ENCODE results near the gene STUB1. TPM values are rescaled to one million over a fixed set of nuclear protein-coding genes. Genes with fewer than 3 reads are reported as not detected.

STUB1 gene
- total and polyA plus RNA-seq, 5 donors: 114 to 126 (median 119) TPM

DNA sequence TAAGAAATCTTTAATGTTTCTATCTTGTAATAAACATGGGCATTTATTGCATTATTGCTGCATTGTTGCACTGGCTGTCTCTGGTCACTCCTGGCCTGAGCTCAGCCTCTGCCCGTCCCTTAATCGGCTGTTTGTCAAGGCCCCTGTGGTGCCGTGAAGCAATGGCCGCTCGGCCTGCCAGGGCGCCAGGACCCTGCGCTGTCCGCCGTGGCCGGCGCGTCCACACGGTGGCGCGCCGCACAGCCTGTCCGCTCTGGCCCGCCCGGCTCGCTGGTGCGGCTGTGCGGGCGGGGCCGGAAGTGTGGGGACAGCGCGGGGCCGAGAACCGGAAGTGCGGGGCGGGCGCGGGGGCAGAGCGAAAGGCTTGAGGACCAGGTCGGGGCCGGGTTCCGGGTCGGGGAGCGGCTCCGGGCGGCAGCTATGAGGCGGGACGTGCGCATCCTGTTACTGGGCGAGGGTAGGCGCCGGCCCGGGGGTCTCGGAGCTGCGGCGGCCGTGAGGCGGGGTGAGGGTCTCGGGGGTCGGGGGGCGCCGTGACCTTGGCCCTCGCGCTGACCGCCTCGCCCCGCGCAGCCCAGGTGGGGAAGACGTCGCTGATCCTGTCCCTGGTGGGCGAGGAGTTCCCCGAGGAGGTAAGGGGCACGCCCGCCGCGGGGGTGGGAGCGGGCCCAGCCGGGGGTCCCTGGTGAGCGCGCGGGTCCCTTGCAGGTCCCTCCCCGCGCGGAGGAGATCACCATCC lies 12.3 kb upstream of the STUB1 start, which contains the start of gene RHOT2:
Gene RHOT2 (plus strand): TSS at position 353 of the 739 bp plus-strand sequence. CDS start 68 bp downstream, at position 421.
- Histone ChIP-seq H3K4me1 (ENCODE audit: control insufficient read depth, insufficient read depth, low read length) (peaks cover 3% of the 10 kb centered on the region), H3K27ac (ENCODE audit: low read length) (peak within 1 kb of the TSS; percentile 58), H3K4me3 (ENCODE audit: low read length) (peak within 1 kb of the TSS; percentile 89), H3K27me3 (ENCODE audit: control insufficient read depth, insufficient read depth) (no peaks in the 10 kb centered on the region), H3K9me3 (ENCODE audit: control insufficient read depth, low read length) (no peaks in the 10 kb centered on the region)
- intact Hi-C loops (cut with DNase I): loop anchor here in 2 of 4 donors (10.0 kb wide), 2 partner anchors 83 to 273 kb away; partner anchors contain the start of gene NME4 (in 1 of the 2)
- DNase-seq (peak; percentile 94 to 98 (median 98)), ATAC-seq (peak; percentile 88 to 90)
- WGBS: under 1% methylated on average over 78 of the region's 78 CpGs

DNA sequence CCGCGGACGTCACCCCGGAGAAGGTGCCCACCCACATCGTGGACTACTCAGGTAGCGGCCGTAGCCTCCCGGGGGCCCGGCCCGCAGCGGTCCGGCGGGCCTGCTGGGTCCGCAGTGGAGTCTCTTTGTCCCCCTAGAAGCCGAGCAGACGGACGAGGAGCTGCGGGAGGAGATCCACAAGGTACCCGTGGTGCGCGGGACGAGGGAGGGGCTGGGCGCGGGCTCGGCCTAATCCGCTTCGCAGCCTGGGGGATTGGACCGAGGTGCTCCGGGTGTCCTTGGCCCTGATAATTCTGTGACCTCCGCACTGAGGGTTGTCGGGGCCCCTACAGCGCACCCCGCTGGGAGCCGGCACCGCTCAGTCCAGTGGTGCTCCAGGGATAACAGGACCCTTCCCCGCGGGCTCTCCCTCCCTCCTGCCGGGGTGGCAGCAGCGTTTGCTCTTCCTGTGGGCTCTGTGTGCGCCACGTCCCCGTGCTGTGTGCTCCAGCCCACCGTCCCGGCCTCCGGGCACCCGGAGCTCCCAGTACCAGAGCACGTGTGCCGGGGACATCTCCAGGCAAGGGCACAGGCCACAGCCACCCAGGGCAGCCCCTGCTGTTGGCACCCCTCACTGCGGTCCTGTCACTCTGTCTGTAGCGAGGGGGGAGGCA lies 11.6 kb upstream of the STUB1 start:
- intact Hi-C loops (cut with DNase I): loop anchor here in 2 of 4 donors (10.0 kb wide), 2 partner anchors 84 to 274 kb away; partner anchors contain the start of gene NME4 (in 1 of the 2)
- peak; percentile 1 to 2 for ATAC-seq
- 7% methylated on average over 50 of the region's 50 CpGs for WGBS
- Histone ChIP-seq H3K9me3 (ENCODE audit: control insufficient read depth, low read length) (no peaks in the 10 kb centered on the region), H3K27ac (ENCODE audit: low read length) (peak overlapping the region; percentile 58), H3K27me3 (ENCODE audit: control insufficient read depth, insufficient read depth) (no peaks in the 10 kb centered on the region), H3K4me3 (ENCODE audit: low read length) (peak overlapping the region; percentile 89), H3K4me1 (ENCODE audit: control insufficient read depth, insufficient read depth, low read length) (peaks cover 3% of the 10 kb centered on the region)
- DNase-seq: no peak

DNA sequence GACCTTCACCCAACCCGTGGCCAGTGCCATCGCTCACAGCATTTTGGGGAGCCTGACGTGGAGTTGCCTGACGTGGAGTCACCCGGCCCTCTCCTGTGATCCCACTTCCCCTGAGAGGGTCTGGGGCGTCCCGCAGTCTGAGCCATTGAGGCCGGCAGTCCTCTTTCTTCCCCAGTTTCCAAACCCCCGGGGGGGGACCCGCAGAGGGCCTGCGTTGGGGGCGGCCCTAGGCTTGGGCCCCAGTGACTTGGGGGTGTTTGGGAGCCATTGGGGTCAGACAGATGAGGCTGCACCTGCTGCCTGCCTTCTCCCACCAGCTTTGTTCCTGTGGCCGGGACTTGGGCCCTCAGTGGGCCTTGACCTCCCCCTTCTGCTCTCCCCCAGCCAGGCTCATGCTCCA lies 10.5 kb upstream of the STUB1 start:
- 96% methylated on average over 13 of the region's 13 CpGs for whole genome bisulfite sequencing

GRCh38 chr16:670485-671352 lies 9.5 kb upstream of the STUB1 start:
- intact Hi-C loops (cut with DNase I): no loop called here
- ATAC-seq (no peak), DNase-seq (no peak)
- Histone ChIP-seq H3K4me1 (ENCODE audit: control insufficient read depth, insufficient read depth, low read length) (peaks cover 3% of the 10 kb centered on the region), H3K27me3 (ENCODE audit: control insufficient read depth, insufficient read depth) (no peaks in the 10 kb centered on the region), H3K9me3 (ENCODE audit: control insufficient read depth, low read length) (no peaks in the 10 kb centered on the region), H3K27ac (ENCODE audit: low read length) (no peak overlapping the region), H3K4me3 (ENCODE audit: low read length) (no peak overlapping the region)
- WGBS: 90% methylated on average over 52 of the region's 52 CpGs

More for the DNA sequence above, 10.5 kb upstream of the STUB1 start:
- no peaks in the 10 kb centered on the region for H3K27me3 ChIP-seq (ENCODE audit: control insufficient read depth, insufficient read depth)
- ATAC-seq: no peak
- peaks cover 3% of the 10 kb centered on the region for H3K4me1 ChIP-seq (ENCODE audit: control insufficient read depth, insufficient read depth, low read length)
- intact Hi-C loops (cut with DNase I): loop anchor here in 2 of 4 donors (10.0 kb wide), 2 partner anchors 85 to 275 kb away; partner anchors contain the start of gene NME4 (in 1 of the 2)
- no peaks in the 10 kb centered on the region for H3K9me3 ChIP-seq (ENCODE audit: control insufficient read depth, low read length)
- no peak for DNase-seq
- H3K4me3 ChIP-seq (ENCODE audit: low read length): no peak overlapping the region
- H3K27ac ChIP-seq (ENCODE audit: low read length): no peak overlapping the region

GRCh38 chr16:671353-672131 lies 8.7 kb upstream of the STUB1 start:
- intact Hi-C loops (cut with DNase I): no loop called here
- Histone ChIP-seq H3K4me3 (ENCODE audit: low read length) (no peak overlapping the region), H3K9me3 (ENCODE audit: control insufficient read depth, low read length) (no peaks in the 10 kb centered on the region), H3K4me1 (ENCODE audit: control insufficient read depth, insufficient read depth, low read length) (peaks cover 3% of the 10 kb centered on the region), H3K27me3 (ENCODE audit: control insufficient read depth, insufficient read depth) (no peaks in the 10 kb centered on the region), H3K27ac (ENCODE audit: low read length) (no peak overlapping the region)
- no peak for ATAC-seq
- WGBS: 85% methylated on average over 40 of the region's 40 CpGs
- no peak for DNase-seq

- 92% methylated on average over 19 of the region's 19 CpGs for WGBS
- no peak overlapping the region for H3K4me3 ChIP-seq (ENCODE audit: low read length)
- no peak overlapping the region for H3K27ac ChIP-seq (ENCODE audit: low read length)
- no peaks in the 10 kb centered on the region for H3K9me3 ChIP-seq (ENCODE audit: control insufficient read depth, low read length)
- ATAC-seq (no peak), DNase-seq (no peak)
- intact Hi-C loops (cut with DNase I): no loop called here
- no peaks in the 10 kb centered on the region for H3K27me3 ChIP-seq (ENCODE audit: control insufficient read depth, insufficient read depth)
- H3K4me1 ChIP-seq (ENCODE audit: control insufficient read depth, insufficient read depth, low read length): peaks cover 3% of the 10 kb centered on the region
Observed at GRCh38 chr16:672371-672770, 7.8 kb upstream of the STUB1 start.

DNA sequence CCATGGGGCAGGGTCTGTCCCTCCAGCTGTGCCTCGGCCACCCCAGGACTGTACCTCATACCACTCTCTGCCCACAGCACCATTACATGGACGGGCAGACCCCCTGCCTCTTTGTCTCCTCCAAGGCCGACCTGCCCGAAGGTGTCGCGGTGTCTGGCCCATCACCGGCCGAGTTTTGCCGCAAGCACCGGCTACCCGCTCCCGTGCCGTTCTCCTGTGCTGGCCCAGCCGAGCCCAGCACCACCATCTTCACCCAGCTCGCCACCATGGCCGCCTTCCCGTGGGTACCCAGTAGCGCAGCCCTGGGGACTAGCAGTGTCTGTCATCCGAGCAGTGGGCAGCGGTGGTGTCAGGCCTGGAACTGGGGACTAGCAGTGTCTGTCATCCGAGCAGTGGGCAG lies 7.4 kb upstream of the STUB1 start:
- ATAC-seq: no peak
- no peak overlapping the region for H3K27ac ChIP-seq (ENCODE audit: low read length)
- WGBS: 94% methylated on average over 21 of the region's 21 CpGs

DNA sequence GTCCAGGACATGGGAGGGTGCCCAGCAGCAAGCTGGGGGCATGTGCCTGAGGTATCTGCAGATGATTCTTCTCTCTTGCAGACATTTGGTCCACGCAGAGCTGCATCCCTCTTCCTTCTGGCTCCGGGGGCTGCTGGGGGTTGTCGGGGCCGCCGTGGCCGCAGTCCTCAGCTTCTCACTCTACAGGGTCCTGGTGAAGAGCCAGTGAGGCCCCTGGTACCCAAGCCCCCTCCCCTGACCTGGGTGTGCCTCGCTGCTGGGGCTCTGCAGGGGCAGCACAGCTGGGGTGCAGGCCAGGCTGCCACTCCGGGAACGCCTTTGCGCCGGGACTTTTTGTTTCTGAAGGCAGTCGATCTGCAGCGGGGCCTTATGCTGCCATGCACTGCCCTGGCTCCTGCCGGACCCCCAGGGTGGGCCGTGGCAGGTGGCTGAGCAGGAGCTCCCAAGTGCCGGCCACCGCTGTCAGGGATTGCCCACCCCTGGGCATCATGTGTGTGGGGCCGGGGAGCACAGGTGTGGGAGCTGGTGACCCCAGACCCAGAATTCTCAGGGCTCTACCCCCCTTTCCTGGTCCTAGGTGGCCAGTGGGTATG lies 6.7 kb upstream of the STUB1 start:
- intact Hi-C loops (cut with DNase I): no loop called here
- Histone ChIP-seq H3K4me1 (ENCODE audit: control insufficient read depth, insufficient read depth, low read length) (peaks cover 3% of the 10 kb centered on the region), H3K9me3 (ENCODE audit: control insufficient read depth, low read length) (no peaks in the 10 kb centered on the region), H3K4me3 (ENCODE audit: low read length) (no peak overlapping the region), H3K27ac (ENCODE audit: low read length) (no peak overlapping the region), H3K27me3 (ENCODE audit: control insufficient read depth, insufficient read depth) (no peaks in the 10 kb centered on the region)
- DNase-seq (no peak), ATAC-seq (no peak)
- 90% methylated on average over 18 of the region's 18 CpGs for WGBS

More for the DNA sequence above, 7.4 kb upstream of the STUB1 start:
- Histone ChIP-seq H3K27me3 (ENCODE audit: control insufficient read depth, insufficient read depth) (no peaks in the 10 kb centered on the region), H3K4me3 (ENCODE audit: low read length) (no peak overlapping the region), H3K4me1 (ENCODE audit: control insufficient read depth, insufficient read depth, low read length) (peaks cover 3% of the 10 kb centered on the region), H3K9me3 (ENCODE audit: control insufficient read depth, low read length) (no peaks in the 10 kb centered on the region)
- intact Hi-C loops (cut with DNase I): no loop called here
- DNase-seq: no peak

GRCh38 chr16:674214-674881 lies 5.9 kb upstream of the STUB1 start:
- Histone ChIP-seq H3K4me1 (ENCODE audit: control insufficient read depth, insufficient read depth, low read length) (no peaks in the 10 kb centered on the region), H3K4me3 (ENCODE audit: low read length) (no peak overlapping the region), H3K27me3 (ENCODE audit: control insufficient read depth, insufficient read depth) (no peaks in the 10 kb centered on the region), H3K9me3 (ENCODE audit: control insufficient read depth, low read length) (no peaks in the 10 kb centered on the region), H3K27ac (ENCODE audit: low read length) (no peak overlapping the region)
- intact Hi-C loops (cut with DNase I): no loop called here
- WGBS: 71% methylated on average over 22 of the region's 22 CpGs
- ATAC-seq: no peak
- no peak for DNase-seq
